GM21737 (cell line): ENCODE measurements around the gene CBX5.
"Not testable (repeated sequence)": the region's sequence is repeated elsewhere in the genome, so short reads cannot be mapped to it uniquely, and the experiment has no call there.

Experiments used
- ATAC-seq: cut with Tn5 transposase; IDR thresholded peaks from one replicate; pipeline ENCODE4 v1.9.1; 2021; ENCODE audit warnings: mild to moderate bottlenecking, moderate library complexity; ENCODE audit not compliant: unreplicated experiment

CBX5 gene

GRCh38 chr12:54229624-54230212 is 50.2 kb downstream of the CBX5 start:
- no peak for ATAC-seq

- no peak for ATAC-seq
Observed at GRCh38 chr12:54228471-54228870, 51.5 kb downstream of the CBX5 start.

- ATAC-seq: not testable (repeated sequence)
Observed at GRCh38 chr12:54227927-54228326, 52.0 kb downstream of the CBX5 start.

GRCh38 chr12:54227376-54227775 is 52.5 kb downstream of the CBX5 start:
- no peak for ATAC-seq

- ATAC-seq: no peak
Observed at GRCh38 chr12:54225666-54226065, 54.3 kb downstream of the CBX5 start.

- ATAC-seq: no peak
Observed at GRCh38 chr12:54222609-54223008, 57.3 kb downstream of the CBX5 start.

GRCh38 chr12:54221402-54221984 is 58.4 kb downstream of the CBX5 start:
- no peak for ATAC-seq

GRCh38 chr12:54220567-54220966 is 59.4 kb downstream of the CBX5 start:
- ATAC-seq: no peak

- no peak for ATAC-seq
Observed at GRCh38 chr12:54220092-54220557, 59.8 kb downstream of the CBX5 start.

- no peak for ATAC-seq
Observed at GRCh38 chr12:54217774-54218241, 62.1 kb downstream of the CBX5 start.

GRCh38 chr12:54216797-54217661 is 62.9 kb downstream of the CBX5 start:
- peak; percentile 35 for ATAC-seq

GRCh38 chr12:54215989-54216796 is 63.7 kb downstream of the CBX5 start:
- no peak for ATAC-seq

GRCh38 chr12:54214553-54215406 is 65.1 kb downstream of the CBX5 start:
- ATAC-seq: peak; percentile 66

- no peak for ATAC-seq
Observed at GRCh38 chr12:54213079-54213478, 66.8 kb downstream of the CBX5 start.

GRCh38 chr12:54211920-54212319 is 68.0 kb downstream of the CBX5 start:
- ATAC-seq: no peak

GRCh38 chr12:54210400-54210790 is 69.5 kb downstream of the CBX5 start:
- no peak for ATAC-seq

GRCh38 chr12:54208591-54208990 is 71.3 kb downstream of the CBX5 start:
- no peak for ATAC-seq

- ATAC-seq: peak; percentile 62
Observed at GRCh38 chr12:54207539-54208294, 72.2 kb downstream of the CBX5 start.

GRCh38 chr12:54206791-54207190 is 73.1 kb downstream of the CBX5 start:
- ATAC-seq: no peak
